GM19467 (cell line): ENCODE results near the gene GP5.

Experiments used
- ATAC-seq: cut with Tn5 transposase; IDR thresholded peaks from one replicate; pipeline ENCODE4 v1.9.1; 2021; ENCODE audit warnings: mild to moderate bottlenecking, moderate library complexity; ENCODE audit not compliant: unreplicated experiment

Gene GP5

GRCh38 chr3:194351080-194351672 is 47.9 kb downstream of the GP5 start, which contains the start of gene CPN2:
CPN2 (minus strand) TSS chr3:194351328; CDS start chr3:194342702, 8,626 bp downstream.
- ATAC-seq, result no peak

- ATAC-seq, result no peak
Observed at GRCh38 chr3:194350726-194351071, 48.4 kb downstream of the GP5 start.

DNA sequence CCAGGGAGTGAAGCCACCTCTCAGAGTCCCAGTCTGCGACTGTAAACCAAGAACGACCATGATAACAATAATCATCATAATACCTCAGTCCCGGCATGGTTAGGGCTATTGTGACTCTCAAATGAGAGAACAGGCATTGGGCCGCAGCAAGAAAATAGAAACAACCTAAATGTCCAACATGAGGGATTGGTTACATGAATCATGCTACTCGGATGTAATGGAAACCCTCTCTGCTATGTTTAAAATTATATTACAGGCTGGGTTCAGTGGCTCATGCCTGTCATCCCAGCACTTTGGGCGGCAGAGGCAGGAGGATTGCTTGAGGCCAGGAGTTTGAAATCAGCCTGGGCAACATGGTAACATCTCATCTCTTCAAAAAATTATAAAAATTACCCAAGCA is 50.7 kb downstream of the GP5 start:
- no peak for ATAC-seq

- no peak for ATAC-seq
Observed at GRCh38 chr3:194346621-194347020, 52.4 kb downstream of the GP5 start.

DNA sequence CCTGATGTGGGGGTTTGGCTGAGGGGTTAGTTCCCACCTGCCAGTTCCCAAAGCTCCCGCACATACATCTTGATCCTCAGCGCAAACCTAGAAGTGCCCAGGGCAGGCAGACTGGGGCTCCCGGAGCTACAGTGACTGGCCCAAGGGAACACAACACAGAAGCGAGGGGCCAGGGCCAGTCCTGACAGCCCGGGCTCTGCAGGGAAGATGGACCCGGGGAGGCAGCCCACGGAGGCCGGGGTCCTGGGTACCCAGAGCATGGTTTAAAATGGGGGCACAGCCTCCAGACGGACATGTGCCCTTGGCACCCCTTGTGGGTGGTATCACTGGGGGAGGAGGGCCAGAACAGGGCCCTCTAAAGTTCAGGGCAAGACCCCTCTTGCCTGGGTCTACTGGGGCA is 53.0 kb downstream of the GP5 start:
- ATAC-seq, result no peak
